Measurements from ENCODE around the gene UGT1A1.

GRCh38 chr2:233795735-233796171 lies 35.7 kb downstream of the UGT1A1 start:
- TF ChIP-seq ZFX (CRISPR knock-in tag; IDR thresholded peaks at IDR 0.05; ENCODE audit: low read depth) (no peak), REST (IDR thresholded peaks at IDR 0.05; ENCODE audit: borderline replicate concordance in 1 of 2, low read depth in 1 of 2, low read length in 2 of 2) (no peak), ELF1 (CRISPR knock-in tag; IDR thresholded peaks at IDR 0.05) (no peak), ATF3 (CRISPR knock-in tag; IDR thresholded peaks at IDR 0.05) (no peak), MTA3 (CRISPR knock-in tag; IDR thresholded peaks at IDR 0.05) (no peak), ZNF780A (CRISPR knock-in tag; IDR thresholded peaks at IDR 0.05) (no peak), ZNF33B (CRISPR knock-in tag; IDR thresholded peaks at IDR 0.05) (no peak), FOXK1 (CRISPR knock-in tag; IDR thresholded peaks at IDR 0.05; ENCODE audit: borderline replicate concordance, low read depth) (no peak), TBP (CRISPR knock-in tag; IDR thresholded peaks at IDR 0.05) (no peak), POLR2A (IDR thresholded peaks at IDR 0.05; ENCODE audit: insufficient read depth in 1 of 2, low read depth in 2 of 2, low read length in 2 of 2) (no peak), ZBTB3 (CRISPR knock-in tag; IDR thresholded peaks at IDR 0.05; ENCODE audit: borderline replicate concordance, low read depth) (no peak)
